Measurements from ENCODE around the gene DLEC1.
"Not testable (repeated sequence)": the region's sequence is repeated elsewhere in the genome, so short reads cannot be mapped to it uniquely, and the experiment has no call there.

Gene DLEC1

DNA sequence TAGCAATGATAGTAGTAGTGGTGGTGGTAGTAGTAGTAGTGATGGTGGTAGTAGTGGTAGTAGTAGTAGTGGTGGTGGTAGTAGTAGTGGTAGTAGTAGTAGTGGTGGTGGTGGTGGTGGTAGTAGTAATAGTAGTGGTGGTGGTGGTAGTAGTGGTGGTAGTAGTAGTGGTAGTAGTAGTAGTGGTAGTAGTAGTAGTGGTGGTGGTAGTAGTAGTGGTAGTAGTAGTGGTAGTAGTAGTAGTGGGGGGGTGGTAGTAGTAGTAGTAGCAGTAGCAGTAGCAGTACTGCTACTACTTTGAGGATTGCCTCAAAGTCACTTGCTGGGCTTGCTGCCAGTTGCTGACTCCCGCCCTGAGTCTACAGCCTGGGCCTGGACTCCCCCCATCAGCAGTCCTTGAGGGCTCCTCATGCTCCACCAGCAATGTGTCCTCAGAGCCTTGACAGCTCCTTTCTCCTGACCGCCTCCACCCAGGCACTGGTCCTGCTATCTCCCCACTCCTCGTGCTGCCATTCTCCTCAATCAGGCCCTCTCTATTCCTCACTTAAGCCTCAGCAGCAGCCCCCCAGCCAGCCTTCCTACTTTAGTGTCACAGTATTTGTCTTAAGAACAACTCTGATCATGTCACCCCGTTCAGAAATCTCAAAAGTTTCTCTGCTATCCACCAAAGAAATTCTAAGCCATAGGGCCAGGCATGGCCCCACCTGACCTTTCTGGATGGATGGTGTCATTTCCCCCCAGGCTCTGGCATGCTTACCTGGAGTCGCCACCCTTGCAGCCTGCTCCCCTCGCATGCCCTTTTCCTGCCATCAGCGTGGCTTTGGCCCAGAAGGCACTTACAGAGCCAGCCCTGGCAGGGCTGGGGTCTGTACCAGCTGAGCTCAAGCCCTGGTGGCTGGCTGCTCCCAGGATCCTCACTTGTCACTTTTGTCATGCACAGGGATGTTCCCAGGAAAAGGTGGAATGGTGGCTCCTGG, 45.6 kb downstream of the DLEC1 start:
- no peak for DNase-seq (ENCODE audit: low read depth)

- no peak for DNase-seq (ENCODE audit: low read depth)
Measured at GRCh38 chr3:38085311-38085942, 46.4 kb downstream of the DLEC1 start.

DNA sequence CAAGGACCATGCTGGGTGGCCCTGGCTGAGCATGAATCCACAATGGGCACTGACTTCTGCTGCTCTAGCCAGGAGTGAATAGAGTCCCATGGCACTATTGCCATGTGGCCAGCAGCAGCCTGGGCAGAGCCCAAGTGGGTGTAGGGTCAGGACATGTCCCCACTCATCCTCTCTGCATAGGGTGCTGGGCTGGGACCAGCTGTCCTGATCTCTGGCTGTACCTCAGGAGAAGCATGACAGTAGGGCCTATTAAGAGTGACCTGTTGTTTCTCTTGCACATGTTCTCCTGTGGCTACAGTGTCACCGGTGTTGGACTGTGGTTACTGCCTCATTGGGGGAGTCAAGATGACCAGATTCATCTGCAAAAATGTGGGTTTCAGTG, 46.9 kb downstream of the DLEC1 start:
- no peak for DNase-seq (ENCODE audit: low read depth)

GRCh38 chr3:38086496-38086895, 47.5 kb downstream of the DLEC1 start:
- DNase-seq (ENCODE audit: low read depth), result no peak

DNA sequence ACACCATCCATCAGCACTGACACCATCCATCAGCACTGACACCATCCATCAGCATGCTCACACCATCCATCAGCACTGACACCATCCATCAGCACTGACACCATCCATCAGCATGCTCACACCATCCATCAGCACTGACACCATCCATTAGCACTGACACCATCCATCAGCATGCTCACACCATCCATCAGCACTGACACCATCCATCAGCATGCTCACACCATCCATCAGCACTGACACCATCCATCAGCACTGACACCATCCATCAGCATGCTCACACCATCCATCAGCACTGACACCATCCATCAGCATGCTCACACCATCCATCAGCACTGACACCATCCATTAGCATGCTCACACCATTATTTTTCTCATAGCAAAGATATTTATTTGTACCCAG, 48.3 kb downstream of the DLEC1 start:
- not testable (repeated sequence) for DNase-seq (ENCODE audit: low read depth)

GRCh38 chr3:38088126-38089078, 49.4 kb downstream of the DLEC1 start:
- DNase-seq (ENCODE audit: low read depth), result no peak

GRCh38 chr3:38089163-38089562, 50.2 kb downstream of the DLEC1 start:
- no peak for DNase-seq (ENCODE audit: low read depth)

DNA sequence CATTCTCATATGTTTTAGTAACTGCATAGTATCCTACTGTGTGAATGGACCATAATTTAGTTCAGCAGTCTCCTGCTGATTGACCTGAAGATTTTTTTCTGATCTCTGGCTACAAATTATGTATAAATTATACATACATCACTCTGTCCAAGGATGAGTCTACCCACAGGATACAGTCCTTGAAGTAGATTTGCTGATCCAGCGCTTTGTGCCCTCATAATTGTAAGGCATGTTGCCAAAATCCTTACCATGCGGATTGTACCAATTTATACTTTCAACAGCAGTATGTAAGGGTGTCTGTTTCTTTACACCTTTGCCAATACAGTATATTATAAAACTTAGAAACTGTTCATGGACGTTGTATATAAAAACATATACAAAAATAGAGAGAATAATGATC, 51.4 kb downstream of the DLEC1 start:
- no peak for DNase-seq (ENCODE audit: low read depth)

DNA sequence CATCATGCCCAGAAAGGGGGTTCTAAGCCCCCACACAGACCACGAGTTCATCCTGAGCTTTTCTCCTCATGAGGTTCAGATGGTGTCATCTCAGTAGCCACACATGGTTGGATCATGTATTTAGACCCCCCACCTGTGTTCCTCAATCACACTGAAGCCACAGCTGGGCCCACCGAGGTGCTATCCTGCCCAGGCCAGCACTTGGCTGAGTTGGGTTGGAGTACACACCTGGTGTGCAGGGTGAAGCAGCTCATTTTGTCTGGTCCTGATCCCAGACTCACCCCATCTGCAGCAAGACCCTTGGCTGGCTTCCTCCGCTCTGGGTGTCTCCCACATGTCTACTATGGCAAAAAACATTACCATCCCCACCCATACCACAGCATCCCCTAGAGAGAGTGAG, 56.0 kb downstream of the DLEC1 start:
- DNase-seq (ENCODE audit: low read depth), result no peak

DNA sequence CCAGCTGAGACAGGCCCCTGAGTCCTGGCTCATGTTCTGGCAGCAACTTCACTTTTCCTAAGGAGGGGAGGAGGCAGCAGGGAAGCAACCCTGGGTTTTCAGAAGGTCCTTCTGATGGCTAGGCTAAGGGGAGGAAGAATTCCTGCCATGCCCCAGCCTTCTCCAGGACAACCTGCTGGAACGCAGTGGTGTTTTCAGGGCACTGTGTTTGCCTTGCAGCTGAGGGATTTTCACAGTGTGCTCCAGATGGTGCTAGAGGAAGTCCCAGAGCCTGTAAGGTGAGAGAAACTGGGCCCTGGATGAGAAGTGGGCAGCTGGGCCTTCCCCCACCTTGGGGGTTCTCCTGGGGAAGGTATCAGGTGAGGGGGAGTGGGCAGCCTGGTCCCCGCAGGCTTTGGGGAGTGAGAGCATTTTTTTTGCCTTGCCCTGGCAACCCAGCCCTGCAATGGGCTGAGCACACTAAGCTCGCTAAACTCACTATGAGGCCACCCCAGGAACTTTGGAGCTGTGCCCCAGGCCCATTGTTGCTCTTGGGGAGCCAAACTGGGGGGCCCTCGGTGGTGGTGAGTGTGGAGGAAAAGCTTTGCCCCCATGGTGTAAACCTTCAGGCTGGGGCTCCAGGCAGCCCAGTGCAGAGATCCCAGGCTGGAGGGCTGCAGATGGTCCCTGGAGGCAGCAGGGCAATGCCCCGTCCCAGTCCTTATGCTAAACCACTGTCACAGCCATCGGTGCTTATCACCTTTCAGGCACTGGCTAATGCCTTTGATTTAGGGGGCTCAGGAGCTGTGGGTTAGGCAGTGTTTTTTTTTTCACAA, 56.9 kb downstream of the DLEC1 start:
- no peak for DNase-seq (ENCODE audit: low read depth)

GRCh38 chr3:38097446-38098375, 58.7 kb downstream of the DLEC1 start:
- DNase-seq (ENCODE audit: low read depth), result no peak

GRCh38 chr3:38098376-38098723, 59.3 kb downstream of the DLEC1 start:
- no peak for DNase-seq (ENCODE audit: low read depth)

- DNase-seq (ENCODE audit: low read depth), result no peak
Measured at GRCh38 chr3:38099518-38099917, 60.5 kb downstream of the DLEC1 start.

DNA sequence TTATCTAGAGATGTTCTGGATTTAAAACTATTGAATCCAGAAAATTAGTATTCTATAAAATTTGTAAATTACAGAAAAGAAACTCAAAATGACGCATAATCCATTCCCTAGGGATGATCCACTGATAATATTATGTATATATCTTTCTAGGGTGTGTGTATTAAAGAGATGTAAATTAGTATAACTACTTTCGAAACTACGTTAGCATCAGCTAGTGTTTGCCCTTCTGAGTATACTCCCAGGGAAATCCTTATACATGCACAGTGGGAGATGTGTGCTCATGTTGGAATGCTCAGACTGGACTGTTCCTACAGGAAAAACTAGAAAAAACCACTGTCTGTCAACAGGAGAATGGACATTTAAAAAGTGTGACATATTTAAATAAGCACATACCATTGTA, 61.5 kb downstream of the DLEC1 start:
- DNase-seq (ENCODE audit: low read depth), result no peak

GRCh38 chr3:38101811-38102443, 62.9 kb downstream of the DLEC1 start:
- DNase-seq (ENCODE audit: low read depth), result no peak

- no peak for DNase-seq (ENCODE audit: low read depth)
Measured at GRCh38 chr3:38102444-38102814, 63.4 kb downstream of the DLEC1 start.

- no peak for DNase-seq (ENCODE audit: low read depth)
Measured at GRCh38 chr3:38105525-38105924, 66.5 kb downstream of the DLEC1 start.

- DNase-seq (ENCODE audit: low read depth), result no peak
Measured at GRCh38 chr3:38107911-38108648, 69.1 kb downstream of the DLEC1 start.
